PC-9 (cell line): ENCODE data around the gene HSPB7. TPM values are rescaled to one million over a fixed set of nuclear protein-coding genes. Genes with fewer than 3 reads are reported as not detected.

Experiments used
- BruUV-seq: library from RNA; stranded (reverse); fragments of 400-500 nt; replicated peaks from 2 replicates; lab custom pipeline; 2021; lab: Mats Ljungman, UMichigan
- CTCF ChIA-PET: fragments of 300-600 bp; sonication (Branson Sonifier 250); formaldehyde crosslinking; loops from one replicate; lab custom pipeline; 2022; ENCODE audit warnings: antibody characterized with exemption; lab: Charles Lee
- POLR2A ChIA-PET: fragments of 300-600 bp; sonication (Branson Sonifier 250); formaldehyde crosslinking; loops from one replicate; lab custom pipeline; 2022; ENCODE audit warnings: antibody characterized with exemption; ENCODE audit not compliant: unreplicated experiment; lab: Charles Lee
- DNase-seq, 2 experiments: peaks; one replicate each; pipeline versions ENCODE4 v3.0.0 to v3.0.0-alpha.2; 2015 to 2022; ENCODE audit warnings: mixed read lengths in 1 of 2
- H2AFZ ChIP-seq: fragments of 200-600 bp; sonication (generic); 2 replicates; pipeline ENCODE4 v1.8.1; 2017; ENCODE audit warnings: antibody characterized with exemption
- H3F3A ChIP-seq: fragments of 200-600 bp; sonication (generic); 2 replicates; pipeline ENCODE4 v1.8.1; 2017; ENCODE audit warnings: antibody characterized with exemption, mild to moderate bottlenecking, low read depth; ENCODE audit not compliant: insufficient read depth
- H3K27ac ChIP-seq: fragments of 200-600 bp; sonication (generic); 2 replicates; pipeline ENCODE4 v1.6.1; 2016; ENCODE audit warnings: mixed run types
- H3K27me3 ChIP-seq: fragments of 200-600 bp; sonication (generic); 2 replicates; pipeline ENCODE4 v1.6.1; 2016; ENCODE audit warnings: low read depth, mixed run types; ENCODE audit not compliant: insufficient read depth
- H3K36me3 ChIP-seq: fragments of 200-600 bp; sonication (generic); 2 replicates; pipeline ENCODE4 v1.6.1; 2016; ENCODE audit warnings: low read depth, mixed run types
- H3K4me1 ChIP-seq: fragments of 200-600 bp; sonication (generic); replicated peaks from 2 replicates; pipeline ENCODE4 v1.6.1; 2016; ENCODE audit warnings: mixed run types; ENCODE audit not compliant: insufficient read depth
- H3K4me2 ChIP-seq: fragments of 200-600 bp; sonication (generic); 2 replicates; pipeline ENCODE4 v1.6.1; 2017; ENCODE audit warnings: mixed run types
- H3K4me3 ChIP-seq: fragments of 200-600 bp; sonication (generic); 2 replicates; pipeline ENCODE4 v1.6.1; 2016; ENCODE audit warnings: mixed run types
- H3K79me2 ChIP-seq: fragments of 200-600 bp; sonication (generic); 2 replicates; pipeline ENCODE4 v1.6.1; 2017; ENCODE audit warnings: low read depth, mixed run types
- H3K9me2 ChIP-seq: fragments of 200-600 bp; sonication (generic); 2 replicates; pipeline ENCODE4 v1.8.1; 2017; ENCODE audit warnings: mild to moderate bottlenecking; ENCODE audit not compliant: insufficient read depth
- H3K9me3 ChIP-seq: fragments of 200-600 bp; sonication (generic); 2 replicates; pipeline ENCODE4 v1.8.1; 2016; ENCODE audit warnings: low read depth; ENCODE audit not compliant: insufficient read depth
- H4K20me1 ChIP-seq: fragments of 200-600 bp; sonication (generic); 2 replicates; pipeline ENCODE4 v1.8.1; 2017; ENCODE audit not compliant: insufficient read depth
- CTCF ChIP-seq: fragments of 200-600 bp; sonication (generic); conservative IDR thresholded peaks from 2 replicates; pipeline ENCODE4 v1.6.1; 2017; ENCODE audit warnings: mixed run types, antibody characterized with exemption, mild to moderate bottlenecking, moderate library complexity
- EZH2 ChIP-seq: fragments of 200-600 bp; sonication (generic); IDR thresholded peaks from 2 replicates; pipeline ENCODE4 v1.8.0; 2017; ENCODE audit warnings: antibody characterized with exemption, low read depth
- intact Hi-C: fragments of 100-400 bp; cut with micrococcal nuclease; formaldehyde crosslinking; loops from one replicate; pipeline ENCODE4 v1.10.0; 2022; ENCODE audit not compliant: unreplicated experiment
- total RNA-seq: library from RNA; stranded (reverse); gene quantifications from 2 replicates; pipeline ENCODE4 v1.2.3, GENCODE V29; 2021

Gene HSPB7
- total RNA-seq, 1 experiment from 2014 or later: not detected

GRCh38 chr1:15965228-15965767, 52.5 kb downstream of the HSPB7 start:
- Histone ChIP-seq H2AFZ (no peak overlapping the region), H3K9me3 (no peaks in the 10 kb centered on the region), H3K4me2 (no peak overlapping the region), H3K79me2 (no peaks in the 10 kb centered on the region), H3K4me1 (no peaks in the 10 kb centered on the region), H3K27ac (no peak overlapping the region), H3K9me2 (no peaks in the 10 kb centered on the region), H4K20me1 (no peaks in the 10 kb centered on the region), H3K36me3 (no peaks in the 10 kb centered on the region), H3F3A (no peaks in the 10 kb centered on the region), H3K27me3 (no peaks in the 10 kb centered on the region), H3K4me3 (no peak overlapping the region)
- no peak for DNase-seq
- BruUV-seq: no TSS peak
- no peak for TF ChIP-seq CTCF
- TF ChIP-seq EZH2: no peak
- ChIA-PET POLR2A (no interaction called here), CTCF (no interaction called here)
- intact Hi-C loops: no loop called here

Other genes starting within 250 kb of the HSPB7 start
- gene UQCRHL, start 210.4 kb downstream of the HSPB7 start, total RNA-seq: 4.9 and 5.1 TPM in 2 replicates
- 44.9 and 46.8 TPM in 2 replicates for gene SPEN, start 170.3 kb downstream of the HSPB7 start, total RNA-seq
- gene ZBTB17, start 41.9 kb downstream of the HSPB7 start, total RNA-seq: 17.4 and 24.2 TPM in 2 replicates
- not detected in 2 replicates for gene SRARP, start 13.8 kb downstream of the HSPB7 start, total RNA-seq
- gene CLCNKA, start 4.0 kb upstream of the HSPB7 start, total RNA-seq: 1.0 and 1.1 TPM in 2 replicates
- 1.1 and 1.9 TPM in 2 replicates for gene CLCNKB, start 25.7 kb upstream of the HSPB7 start, total RNA-seq
- gene FAM131C, start 55.6 kb upstream of the HSPB7 start, total RNA-seq: 7.4 and 12.3 TPM in 2 replicates
- gene EPHA2, start 138.0 kb upstream of the HSPB7 start, total RNA-seq: 48.3 and 65.8 TPM in 2 replicates
- 38.5 and 44.3 TPM in 2 replicates for gene ARHGEF19, start 194.6 kb upstream of the HSPB7 start, total RNA-seq
- 4.5 and 6.1 TPM in 2 replicates for gene CPLANE2, start 219.1 kb upstream of the HSPB7 start, total RNA-seq